AG04450 (cell line): ENCODE measurements around the gene FRS2. TPM values are rescaled to one million over a fixed set of nuclear protein-coding genes. Genes with fewer than 3 reads are reported as not detected.

Source experiments
- CTCF ChIA-PET: fragments of 300-600, 350-600 bp; formaldehyde crosslinking; extraction: SDS; loops from one replicate; lab custom pipeline; 2022; ENCODE audit warnings: antibody characterized with exemption, inconsistent platforms; lab: Charles Lee
- POLR2A ChIA-PET: fragments of 350-600 bp; formaldehyde crosslinking; extraction: SDS; loops from one replicate; lab custom pipeline; 2021; ENCODE audit warnings: antibody characterized with exemption, inconsistent platforms; lab: Yijun Ruan, JAX
- DNase-seq: peaks from one replicate; pipeline ENCODE4 v3.0.0-alpha.2; 2011; ENCODE audit warnings: low read depth, low spot score
- H3K27ac ChIP-seq: one replicate; pipeline ENCODE4 v1.5.1; 2012; ENCODE audit warnings: low read depth, low read length, control low read depth
- H3K27me3 ChIP-seq: one replicate; pipeline ENCODE4 v1.6.0; 2012; ENCODE audit warnings: low read length; ENCODE audit not compliant: control insufficient read depth, insufficient read depth
- H3K4me3 ChIP-seq: 2 replicates; pipeline ENCODE4 v1.5.1; 2011; ENCODE audit warnings: mild to moderate bottlenecking, low read depth, low read length, control low read depth
- H3K9me3 ChIP-seq: 2 replicates; pipeline ENCODE4 v1.5.1; 2012; ENCODE audit warnings: low read length; ENCODE audit not compliant: control insufficient read depth, insufficient read depth
- polyA plus RNA-seq: library from polyadenylated mRNA; depleted of rRNA; stranded (reverse); fragments of >200 nt; gene quantifications from 2 replicates; pipeline ENCODE4 v1.2.3, GENCODE V29; 2011
- TF ChIP-seq, protein P1 (sequence below): IDR thresholded peaks from 2 replicates; pipeline ENCODE4 v1.5.1; 2011; ENCODE audit warnings: low read depth, low read length, control low read depth, inconsistent platforms

Gene FRS2
- polyA plus RNA-seq, 1 experiment = 41.9 TPM

DNA sequence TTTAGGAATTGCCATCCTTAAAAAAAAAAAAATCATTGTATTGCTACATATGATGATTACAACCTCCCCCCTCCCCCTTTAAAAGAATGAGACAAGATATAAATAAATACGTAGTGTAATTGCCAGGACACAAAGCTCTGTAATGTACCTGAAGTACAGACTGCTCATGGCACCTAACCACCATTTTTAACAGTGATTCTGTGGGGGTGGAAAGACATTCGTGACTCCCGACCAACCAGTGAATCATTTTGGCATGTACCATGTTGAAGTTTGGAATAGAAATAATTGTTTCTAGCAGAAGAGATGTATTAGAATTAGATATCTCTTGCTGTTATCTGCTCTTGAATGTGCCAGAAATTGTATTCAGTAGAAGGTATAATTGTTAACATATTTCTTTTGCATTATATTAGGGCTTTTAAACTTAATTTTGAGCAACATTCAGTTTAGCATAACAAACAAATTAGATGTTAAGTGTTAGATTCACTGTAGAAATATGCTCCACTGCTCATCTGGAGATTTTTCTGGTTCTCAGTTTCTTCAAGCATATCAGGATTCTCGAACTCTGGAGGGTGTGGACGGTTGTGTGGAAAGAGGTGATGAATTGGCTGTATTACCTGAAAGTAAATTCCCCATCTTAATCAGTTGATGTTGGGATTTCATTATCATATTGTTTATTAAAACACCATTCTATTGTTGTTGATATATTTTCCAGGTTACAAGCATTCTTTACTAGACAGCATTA, 31.1 kb downstream of the FRS2 start:
- CTCF ChIA-PET = no interaction called here
- no peak overlapping the region for H3K27ac ChIP-seq
- POLR2A ChIA-PET = no interaction called here
- TF ChIP-seq, protein P1, sequence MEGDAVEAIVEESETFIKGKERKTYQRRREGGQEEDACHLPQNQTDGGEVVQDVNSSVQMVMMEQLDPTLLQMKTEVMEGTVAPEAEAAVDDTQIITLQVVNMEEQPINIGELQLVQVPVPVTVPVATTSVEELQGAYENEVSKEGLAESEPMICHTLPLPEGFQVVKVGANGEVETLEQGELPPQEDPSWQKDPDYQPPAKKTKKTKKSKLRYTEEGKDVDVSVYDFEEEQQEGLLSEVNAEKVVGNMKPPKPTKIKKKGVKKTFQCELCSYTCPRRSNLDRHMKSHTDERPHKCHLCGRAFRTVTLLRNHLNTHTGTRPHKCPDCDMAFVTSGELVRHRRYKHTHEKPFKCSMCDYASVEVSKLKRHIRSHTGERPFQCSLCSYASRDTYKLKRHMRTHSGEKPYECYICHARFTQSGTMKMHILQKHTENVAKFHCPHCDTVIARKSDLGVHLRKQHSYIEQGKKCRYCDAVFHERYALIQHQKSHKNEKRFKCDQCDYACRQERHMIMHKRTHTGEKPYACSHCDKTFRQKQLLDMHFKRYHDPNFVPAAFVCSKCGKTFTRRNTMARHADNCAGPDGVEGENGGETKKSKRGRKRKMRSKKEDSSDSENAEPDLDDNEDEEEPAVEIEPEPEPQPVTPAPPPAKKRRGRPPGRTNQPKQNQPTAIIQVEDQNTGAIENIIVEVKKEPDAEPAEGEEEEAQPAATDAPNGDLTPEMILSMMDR = no peak
- H3K9me3 ChIP-seq = no peaks in the 10 kb centered on the region
- H3K27me3 ChIP-seq = no peaks in the 10 kb centered on the region
- H3K4me3 ChIP-seq = no peak overlapping the region
- DNase-seq = no peak

GRCh38 chr12:69502345-69503081, 32.3 kb downstream of the FRS2 start:
- H3K4me3 ChIP-seq = no peak overlapping the region
- TF ChIP-seq, protein P1 = no peak
- no peak overlapping the region for H3K27ac ChIP-seq
- no peaks in the 10 kb centered on the region for H3K9me3 ChIP-seq
- no peaks in the 10 kb centered on the region for H3K27me3 ChIP-seq
- DNase-seq = no peak
- ChIA-PET CTCF (no interaction called here), POLR2A (interaction anchor here (0.7 to 1.3 kb wide), 4 partner anchors 33 to 80 kb away, joined by 3 read pairs; partner anchors contain the start of gene FRS2)

DNA sequence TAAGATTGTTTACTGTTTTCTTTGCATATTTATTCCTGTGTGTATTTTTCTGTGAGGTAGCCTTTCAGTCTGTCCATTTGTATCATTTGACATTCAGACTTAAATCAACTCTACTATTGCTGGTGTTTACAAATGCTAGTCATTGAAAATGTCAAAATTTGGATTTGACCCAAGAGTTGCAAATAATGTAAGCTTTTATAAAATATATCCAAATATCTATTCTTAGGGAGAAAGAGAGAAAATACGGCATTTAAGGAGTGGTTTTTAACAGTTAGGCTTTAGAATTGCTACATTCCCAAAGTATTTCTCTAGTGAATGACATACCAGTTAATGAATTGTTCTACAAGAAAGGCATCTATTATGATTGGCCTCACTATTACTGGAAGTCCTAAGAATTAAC, 37.9 kb downstream of the FRS2 start:
- ChIA-PET POLR2A (no interaction called here), CTCF (interaction anchor here (1.3 to 3.0 kb wide), 2 partner anchors 15 to 63 kb away, joined by 3 to 9 read pairs; no protein-coding TSS in a partner anchor)
- Histone ChIP-seq H3K27me3 (no peaks in the 10 kb centered on the region), H3K27ac (no peak overlapping the region), H3K4me3 (no peak overlapping the region), H3K9me3 (no peaks in the 10 kb centered on the region)
- DNase-seq = no peak
- TF ChIP-seq, protein P1 = no peak

DNA sequence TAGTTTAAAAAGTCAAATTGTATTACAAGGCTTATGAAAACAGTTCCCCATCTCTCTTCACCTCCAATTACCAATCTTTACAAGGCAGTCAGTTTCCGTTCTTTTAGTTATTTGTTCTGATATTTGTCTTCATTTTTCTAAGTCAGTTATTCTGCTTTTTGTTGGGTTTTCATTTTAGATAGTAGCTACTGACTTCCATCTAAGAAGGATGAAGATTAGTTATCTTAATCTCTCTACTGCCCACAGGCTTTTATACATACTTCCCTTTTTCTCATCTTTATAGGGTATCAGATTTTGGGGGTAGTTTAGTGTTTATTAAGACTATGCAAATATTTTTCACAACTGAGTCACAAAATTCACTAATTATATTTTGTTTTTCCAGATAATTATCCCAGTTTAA, 38.4 kb downstream of the FRS2 start:
- TF ChIP-seq, protein P1 = no peak
- Histone ChIP-seq H3K9me3 (no peaks in the 10 kb centered on the region), H3K27ac (no peak overlapping the region), H3K4me3 (no peak overlapping the region), H3K27me3 (no peaks in the 10 kb centered on the region)
- POLR2A ChIA-PET = no interaction called here
- DNase-seq = no peak
- CTCF ChIA-PET = interaction anchor here (1.3 to 3.0 kb wide), 2 partner anchors 16 to 63 kb away, joined by 3 to 9 read pairs; no protein-coding TSS in a partner anchor

DNA sequence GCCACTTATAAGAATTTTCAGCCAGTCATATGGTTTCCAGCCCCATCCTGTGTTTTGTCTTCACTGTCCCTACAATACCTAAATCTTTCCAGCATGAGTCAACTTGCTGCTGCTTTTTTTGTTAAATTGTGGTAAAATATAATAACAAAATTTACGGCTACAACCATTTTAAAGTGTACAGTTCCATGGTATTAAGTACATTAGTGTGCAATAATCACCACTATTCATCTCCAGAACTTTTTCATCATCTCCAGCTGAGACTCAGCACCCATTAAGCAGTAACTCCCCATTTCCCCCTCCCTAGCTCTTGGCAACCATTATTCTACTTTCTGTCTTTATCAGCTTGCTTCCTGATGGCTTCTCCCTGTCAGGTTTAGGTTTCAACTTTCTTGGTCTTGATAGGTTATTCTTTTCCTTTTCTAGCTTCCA, 39.1 kb downstream of the FRS2 start:
- ChIA-PET POLR2A (no interaction called here), CTCF (interaction anchor here (3.0 kb wide), 1 partner anchor 62 kb away, joined by 9 read pairs; no protein-coding TSS in a partner anchor)
- TF ChIP-seq, protein P1 = no peak
- no peak overlapping the region for H3K27ac ChIP-seq
- H3K9me3 ChIP-seq = no peaks in the 10 kb centered on the region
- H3K4me3 ChIP-seq = no peak overlapping the region
- H3K27me3 ChIP-seq = no peaks in the 10 kb centered on the region
- no peak for DNase-seq
